Naive thymus-derived CD8-positive, alpha-beta T cell (primary cell): ENCODE results near the gene MAGEA11. TPM values are rescaled to one million over a fixed set of nuclear protein-coding genes. Genes with fewer than 3 reads are reported as not detected.
"Not testable (repeated sequence)": the region's sequence is repeated elsewhere in the genome, so short reads cannot be mapped to it uniquely, and the experiment has no call there.

ENCODE experiments used
- ATAC-seq, 2 donors: fragments of 150-1000 bp; cut with Tn5 transposase in 1 of 2; sonication (Bioruptor Pico), chemical (Tn5 transposase) in 1 of 2; 1 replicate in 1 of 2; 2 replicates in 1 of 2; pipeline ENCODE4 v1.10.0; 2021; ENCODE audit warnings: mild to moderate bottlenecking in 2 of 2, moderate library complexity in 2 of 2
- POLR2A ChIA-PET: fragments of 350-600 bp; sonication (Branson Sonifier 250); formaldehyde crosslinking; loops from one replicate; lab custom pipeline; 2021; ENCODE audit warnings: antibody characterized with exemption; lab: Charles Lee
- DNase-seq, 10 donors: peaks; one replicate each; pipeline versions ENCODE4 v3.0.0 to v3.0.0-alpha.2; 2020 to 2022
- H3K27ac Mint-ChIP-seq, 10 donors: one replicate each; pipeline ENCODE4 v1.8.0; 2020 to 2022; ENCODE audit warnings: mild to moderate bottlenecking in 10 of 10, mixed read lengths in 10 of 10, moderate library complexity in 4 of 10, inconsistent platforms in 1 of 10
- H3K27me3 Mint-ChIP-seq, 5 donors: one replicate each; pipeline ENCODE4 v1.8.0; 2021 to 2022; ENCODE audit warnings: mixed read lengths in 5 of 5
- H3K36me3 Mint-ChIP-seq, 3 donors: one replicate each; pipeline ENCODE4 v1.8.0; 2020 to 2022; ENCODE audit warnings: mixed read lengths in 3 of 3, mild to moderate bottlenecking in 2 of 3, inconsistent platforms in 1 of 3
- H3K4me1 Mint-ChIP-seq, 4 donors: one replicate each; pipeline ENCODE4 v1.8.0; 2021 to 2022; ENCODE audit warnings: mixed read lengths in 4 of 4
- H3K4me3 Mint-ChIP-seq, 10 donors: one replicate each; pipeline ENCODE4 v1.8.0; 2020 to 2022; ENCODE audit warnings: mild to moderate bottlenecking in 10 of 10, mixed read lengths in 10 of 10, moderate library complexity in 6 of 10, inconsistent platforms in 1 of 10
- H3K9me3 Mint-ChIP-seq, 9 donors: one replicate each; pipeline ENCODE4 v1.8.0; 2020 to 2022; ENCODE audit warnings: mixed read lengths in 9 of 9, mild to moderate bottlenecking in 3 of 9, inconsistent platforms in 1 of 9, moderate library complexity in 1 of 9
- polyA plus RNA-seq, 3 donors: library from polyadenylated mRNA; unstranded; fragments of 300-500 nt; fragmentation: Illumina TruSeq; gene quantifications; one replicate each; pipeline ENCODE4 v1.2.3, GENCODE V29; 2021
- total RNA-seq, 8 experiments: library from RNA in 2 of 8; stranded (reverse) in 2 of 8; gene quantifications; one replicate each; pipeline ENCODE4 v1.2.3 and lab custom pipeline; 2021 to 2026

MAGEA11 gene
- total RNA-seq (not detected), polyA plus RNA-seq (not detected), total RNA-seq (lab: John Stamatoyannopoulos, UW) (0 reads per million in 6 experiments)

GRCh38 chrX:149711545-149712236 is at the start of gene MAGEA11:
MAGEA11 (plus strand) TSS chrX:149712060; CDS start chrX:149713160, 1,100 bp downstream.
- POLR2A ChIA-PET: no interaction called here
- Mint-ChIP-seq H3K4me3 (no peak within 1 kb of the TSS), H3K4me1 (no peaks in the 10 kb centered on the region), H3K27ac (no peak within 1 kb of the TSS), H3K36me3 (no peaks in the 10 kb centered on the region), H3K9me3 (no peaks in the 10 kb centered on the region), H3K27me3 (peaks cover 0 to 3% (median 0%) of the 10 kb centered on the region in 5 donors)
- DNase-seq: no peak
- no peak for ATAC-seq

- DNase-seq, POLR2A ChIA-PET, H3K4me3 Mint-ChIP-seq, H3K4me1 Mint-ChIP-seq, H3K9me3 Mint-ChIP-seq, H3K27me3 Mint-ChIP-seq, H3K36me3 Mint-ChIP-seq, ATAC-seq, H3K27ac Mint-ChIP-seq: not testable (repeated sequence)
Measured at GRCh38 chrX:149675088-149675487, 36.8 kb upstream of the MAGEA11 start.

GRCh38 chrX:149675554-149675953 is 36.3 kb upstream of the MAGEA11 start:
- H3K9me3 Mint-ChIP-seq, H3K27me3 Mint-ChIP-seq, H3K4me3 Mint-ChIP-seq, DNase-seq, H3K36me3 Mint-ChIP-seq, H3K27ac Mint-ChIP-seq, ATAC-seq, H3K4me1 Mint-ChIP-seq, POLR2A ChIA-PET: not testable (repeated sequence)

DNA sequence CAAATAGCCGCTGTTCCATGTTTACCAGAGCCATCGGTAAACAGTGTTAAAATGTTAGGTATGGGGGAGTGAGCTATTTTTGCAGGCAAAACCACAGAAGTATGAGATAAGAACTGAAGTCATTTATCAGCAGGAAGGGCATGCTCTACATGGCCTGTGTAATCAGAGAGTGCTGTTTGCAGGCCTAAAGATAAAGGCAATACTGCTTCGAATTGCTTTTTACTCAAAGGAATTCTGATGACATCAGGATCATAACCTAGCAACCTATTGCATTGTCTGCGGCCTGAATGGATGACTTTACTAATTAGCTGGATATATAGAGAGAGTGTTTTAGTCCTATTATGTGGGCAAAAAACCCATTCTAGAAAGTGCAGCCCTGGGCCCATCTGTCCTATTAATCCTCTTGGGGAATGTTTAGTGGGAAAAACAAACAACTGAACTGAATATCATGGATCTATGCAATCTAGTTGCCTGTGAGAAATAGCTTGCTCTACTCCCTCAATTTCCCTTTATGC is 32.6 kb upstream of the MAGEA11 start:
- H3K4me1 Mint-ChIP-seq, ATAC-seq, H3K4me3 Mint-ChIP-seq, H3K36me3 Mint-ChIP-seq, H3K9me3 Mint-ChIP-seq, DNase-seq, POLR2A ChIA-PET, H3K27me3 Mint-ChIP-seq, H3K27ac Mint-ChIP-seq: not testable (repeated sequence)

DNA sequence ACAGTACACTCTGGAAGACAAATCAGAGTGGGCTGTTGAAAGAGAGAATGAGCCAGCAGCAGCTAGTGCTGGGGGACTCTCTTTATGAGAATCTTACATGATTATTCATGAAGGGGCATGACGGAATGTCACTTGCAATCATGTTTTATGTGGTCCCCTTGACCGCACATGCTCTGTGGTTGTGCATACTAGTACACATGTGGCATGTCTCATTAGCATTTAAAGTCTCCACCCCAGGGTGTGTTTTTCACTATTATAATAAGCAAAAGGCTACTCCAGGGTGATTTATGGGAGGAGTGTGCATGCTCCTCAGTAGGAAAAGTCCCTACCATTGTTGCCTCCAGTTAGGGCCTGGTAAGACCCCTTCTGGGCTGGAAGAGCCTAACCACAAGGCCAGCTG is 30.7 kb upstream of the MAGEA11 start:
- POLR2A ChIA-PET: no interaction called here
- Mint-ChIP-seq H3K27me3 (peaks cover 0 to 3% (median 0%) of the 10 kb centered on the region in 5 donors), H3K4me1 (no peaks in the 10 kb centered on the region), H3K27ac (no peak overlapping the region), H3K36me3 (no peaks in the 10 kb centered on the region), H3K4me3 (no peak overlapping the region), H3K9me3 (no peaks in the 10 kb centered on the region)
- DNase-seq (no peak), ATAC-seq (no peak)

DNA sequence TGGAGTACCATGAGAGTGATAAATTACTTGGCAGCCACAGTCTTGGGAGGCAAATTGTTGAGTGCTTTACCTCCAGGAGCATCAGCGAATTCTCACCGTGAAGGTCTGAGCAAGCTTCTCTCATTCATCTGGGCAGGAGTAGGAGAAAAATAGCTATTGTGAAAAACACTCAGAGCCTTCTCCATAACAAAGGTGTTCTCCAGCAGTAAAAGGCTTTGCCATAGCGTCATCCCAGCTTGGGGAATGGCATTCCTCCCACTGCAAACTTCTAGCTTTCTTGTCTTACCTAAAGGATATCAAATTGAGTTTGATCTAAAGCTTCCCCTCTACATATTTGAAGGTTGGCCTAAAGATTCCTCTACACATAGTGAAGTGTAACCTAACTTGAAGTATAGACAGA is 29.8 kb upstream of the MAGEA11 start:
- Mint-ChIP-seq H3K27ac (no peak overlapping the region), H3K4me1 (no peaks in the 10 kb centered on the region), H3K27me3 (peaks cover 0 to 4% (median 0%) of the 10 kb centered on the region in 5 donors), H3K4me3 (no peak overlapping the region), H3K36me3 (no peaks in the 10 kb centered on the region), H3K9me3 (no peaks in the 10 kb centered on the region)
- DNase-seq (no peak), ATAC-seq (no peak)
- POLR2A ChIA-PET: no interaction called here

DNA sequence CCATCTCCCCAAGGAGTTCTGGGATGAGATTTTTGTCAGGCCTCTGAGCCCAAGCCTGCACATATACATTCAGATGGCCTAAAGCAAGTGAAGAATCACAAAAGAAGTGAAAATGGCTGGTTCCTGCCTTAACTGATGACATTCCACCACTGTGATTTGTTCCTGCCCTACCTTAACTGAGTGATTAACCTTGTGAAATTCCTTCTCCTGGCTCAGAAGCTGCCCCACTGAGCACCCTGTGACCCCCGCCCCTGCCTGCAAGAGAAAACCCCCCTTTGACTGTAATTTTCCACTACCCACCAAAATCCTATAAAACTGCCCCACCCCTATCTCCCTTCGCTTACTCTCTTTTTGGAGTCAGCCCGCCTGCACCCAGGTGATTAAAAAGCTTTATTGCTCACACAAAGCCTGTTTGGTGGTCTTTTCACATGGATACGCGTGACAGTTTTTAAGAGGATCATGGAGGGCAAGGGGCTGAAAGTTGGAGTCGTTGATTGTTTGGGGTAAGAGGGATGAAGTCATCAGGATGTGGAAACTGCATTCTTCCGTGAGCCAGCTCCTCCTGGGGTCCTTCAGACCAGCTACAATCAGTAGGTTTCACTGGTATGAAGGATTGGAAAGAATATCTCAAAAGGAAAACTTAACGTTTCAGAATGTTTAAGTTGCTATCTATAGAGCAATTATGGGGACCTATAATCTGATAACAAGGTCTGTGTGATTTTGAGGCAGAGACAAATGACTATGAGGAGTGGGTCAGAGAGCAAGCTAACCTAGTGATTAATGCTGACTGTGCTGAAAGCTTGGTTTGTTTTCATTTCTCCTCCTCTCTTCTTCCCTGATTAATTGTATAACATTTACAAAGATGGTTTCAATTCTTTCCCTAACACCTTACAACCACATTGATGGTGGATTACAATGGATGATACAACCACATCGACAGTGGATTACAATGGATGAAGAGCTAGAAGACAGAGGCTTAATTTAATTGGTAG is 28.6 kb upstream of the MAGEA11 start:
- H3K4me3 Mint-ChIP-seq: no peak overlapping the region
- peaks cover 0 to 4% (median 0%) of the 10 kb centered on the region in 5 donors for H3K27me3 Mint-ChIP-seq
- no peak overlapping the region for H3K27ac Mint-ChIP-seq
- DNase-seq: no peak
- H3K9me3 Mint-ChIP-seq: no peaks in the 10 kb centered on the region
- H3K4me1 Mint-ChIP-seq: no peaks in the 10 kb centered on the region
- no peak for ATAC-seq
- POLR2A ChIA-PET: no interaction called here
- H3K36me3 Mint-ChIP-seq: no peaks in the 10 kb centered on the region

DNA sequence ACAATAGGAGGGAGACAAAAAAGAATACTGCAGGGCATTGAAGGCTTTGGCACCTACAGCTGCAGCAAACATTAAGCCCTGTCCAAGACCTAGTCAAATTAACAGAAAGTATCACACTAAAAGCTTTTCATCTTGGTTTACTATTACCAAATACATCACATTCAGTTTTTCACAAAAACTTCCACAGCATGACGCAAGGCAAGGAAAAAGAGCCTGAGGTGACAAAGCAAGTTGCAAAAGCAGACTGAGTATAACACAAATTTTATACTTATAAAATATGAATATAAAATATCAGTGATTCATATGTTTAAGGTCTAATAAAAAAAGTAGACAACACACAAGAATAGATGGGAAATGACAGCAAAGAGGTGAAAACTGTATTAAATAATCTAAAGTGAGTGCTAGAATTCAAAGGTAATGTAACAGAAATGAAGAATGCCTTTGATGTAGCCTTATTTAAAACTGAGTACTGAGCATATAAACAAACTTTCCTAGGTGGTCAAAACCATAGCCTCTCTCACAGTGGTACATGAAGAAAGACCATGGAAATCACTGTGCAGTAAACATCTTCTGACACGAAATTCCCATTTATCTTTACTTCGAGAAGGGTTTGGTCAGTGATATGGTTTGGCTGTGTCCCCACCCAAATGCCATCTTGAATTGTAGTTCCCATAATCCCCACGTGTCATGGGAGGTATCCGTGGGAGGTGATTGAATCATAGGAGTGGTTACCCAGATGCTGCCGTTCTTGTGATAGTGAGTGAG is 27.7 kb upstream of the MAGEA11 start:
- POLR2A ChIA-PET: no interaction called here
- peaks cover 0 to 4% (median 0%) of the 10 kb centered on the region in 5 donors for H3K27me3 Mint-ChIP-seq
- DNase-seq (no peak), ATAC-seq (no peak)
- no peak overlapping the region for H3K27ac Mint-ChIP-seq
- H3K4me1 Mint-ChIP-seq: no peaks in the 10 kb centered on the region
- H3K9me3 Mint-ChIP-seq: no peaks in the 10 kb centered on the region
- H3K36me3 Mint-ChIP-seq: no peaks in the 10 kb centered on the region
- no peak overlapping the region for H3K4me3 Mint-ChIP-seq

- POLR2A ChIA-PET: no interaction called here
- peaks cover 0 to 4% (median 0%) of the 10 kb centered on the region in 3 donors for H3K36me3 Mint-ChIP-seq
- no peak for DNase-seq
- H3K27me3 Mint-ChIP-seq: peaks cover 0 to 11% (median 5%) of the 10 kb centered on the region in 5 donors
- no peaks in the 10 kb centered on the region for H3K4me1 Mint-ChIP-seq
- H3K27ac Mint-ChIP-seq: no peak overlapping the region
- ATAC-seq: no peak
- no peak overlapping the region for H3K4me3 Mint-ChIP-seq
- peaks cover 0 to 17% (median 3%) of the 10 kb centered on the region in 9 donors for H3K9me3 Mint-ChIP-seq
Measured at GRCh38 chrX:149687991-149688390, 23.9 kb upstream of the MAGEA11 start.

DNA sequence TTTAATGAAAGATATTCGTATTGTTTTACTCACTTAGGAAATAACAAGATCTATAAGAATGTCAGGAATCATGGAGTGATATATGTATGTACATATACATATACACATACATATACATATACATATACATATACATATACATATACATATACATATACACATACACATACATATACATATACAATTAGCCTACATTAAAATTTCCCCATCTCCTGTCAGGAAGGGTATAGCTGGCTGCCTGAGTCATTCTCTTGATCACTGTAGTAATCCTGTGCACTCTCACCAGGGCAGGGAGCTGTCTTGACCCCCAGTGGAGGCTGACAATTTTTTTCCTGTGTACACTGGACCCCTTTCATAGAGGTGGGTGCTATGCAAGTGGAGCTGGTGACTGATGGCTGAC is 23.3 kb upstream of the MAGEA11 start:
- H3K4me1 Mint-ChIP-seq: no peaks in the 10 kb centered on the region
- H3K36me3 Mint-ChIP-seq: peaks cover 0 to 9% (median 0%) of the 10 kb centered on the region in 3 donors
- DNase-seq: no peak
- POLR2A ChIA-PET: no interaction called here
- peaks cover 0 to 11% (median 5%) of the 10 kb centered on the region in 5 donors for H3K27me3 Mint-ChIP-seq
- no peak overlapping the region for H3K27ac Mint-ChIP-seq
- H3K4me3 Mint-ChIP-seq: no peak overlapping the region
- ATAC-seq: no peak
- H3K9me3 Mint-ChIP-seq: peaks cover 0 to 18% (median 4%) of the 10 kb centered on the region in 9 donors

GRCh38 chrX:149691794-149692193 is 20.1 kb upstream of the MAGEA11 start:
- peaks cover 2 to 13% (median 6%) of the 10 kb centered on the region in 5 donors for H3K27me3 Mint-ChIP-seq
- H3K4me3 Mint-ChIP-seq: no peak overlapping the region
- no peaks in the 10 kb centered on the region for H3K4me1 Mint-ChIP-seq
- DNase-seq (no peak), ATAC-seq (no peak)
- H3K9me3 Mint-ChIP-seq: peaks cover 0 to 18% (median 5%) of the 10 kb centered on the region in 9 donors
- peaks cover 0 to 13% (median 2%) of the 10 kb centered on the region in 3 donors for H3K36me3 Mint-ChIP-seq
- POLR2A ChIA-PET: no interaction called here
- no peak overlapping the region for H3K27ac Mint-ChIP-seq

DNA sequence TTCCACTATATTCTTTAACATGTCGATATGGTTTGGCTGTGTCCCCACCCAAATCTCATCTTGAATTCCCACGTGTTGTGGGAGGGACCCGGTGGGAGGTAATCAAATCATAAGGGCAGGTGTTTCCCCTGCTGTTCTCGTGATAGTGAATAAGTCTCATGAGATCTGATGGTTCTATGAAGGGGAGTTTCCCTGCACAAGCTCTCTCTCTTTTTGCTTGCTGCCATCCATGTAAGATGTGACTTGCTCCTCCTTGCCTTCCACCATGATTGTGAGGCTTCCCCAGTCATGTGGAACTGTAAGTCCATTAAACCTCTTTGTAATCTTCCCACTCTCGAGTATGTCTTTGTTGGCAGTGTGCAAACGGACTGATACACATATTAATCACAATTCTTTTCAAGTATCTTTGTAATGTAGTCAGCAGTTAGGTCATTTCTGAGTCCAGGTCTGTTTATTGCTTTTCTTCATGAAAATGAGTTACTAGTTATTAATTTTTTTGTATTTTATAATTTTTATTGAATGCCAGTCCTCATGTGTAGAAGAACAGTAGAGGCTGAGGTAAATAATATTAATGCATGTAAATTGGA is 19.1 kb upstream of the MAGEA11 start:
- H3K36me3 Mint-ChIP-seq: peaks cover 0 to 13% (median 3%) of the 10 kb centered on the region in 3 donors
- DNase-seq, H3K4me3 Mint-ChIP-seq, H3K4me1 Mint-ChIP-seq, ATAC-seq, POLR2A ChIA-PET, H3K27ac Mint-ChIP-seq: not testable (repeated sequence)
- peaks cover 0 to 18% (median 5%) of the 10 kb centered on the region in 9 donors for H3K9me3 Mint-ChIP-seq
- peaks cover 0 to 15% (median 6%) of the 10 kb centered on the region in 5 donors for H3K27me3 Mint-ChIP-seq
